WTC11 (cell line): ENCODE measurements around the gene NDUFS3. TPM values are rescaled to one million over a fixed set of nuclear protein-coding genes. Genes with fewer than 3 reads are reported as not detected.
A peak's percentile ranks its signal among the peaks of the same experiment; 100 is the strongest.

Experiments
- ATAC-seq: fragments of 200-7000 bp; cut with Tn5 transposase; 2 replicates; pipeline ENCODE4 v1.10.0; 2021; ENCODE audit warnings: mild to moderate bottlenecking, moderate library complexity
- CTCF ChIA-PET: fragments of 300-600 bp; sonication (Branson Sonifier 250); formaldehyde crosslinking; loops from one replicate; lab custom pipeline; 2021; ENCODE audit warnings: antibody characterized with exemption; lab: Charles Lee
- POLR2A ChIA-PET: fragments of 350-600 bp; sonication (Branson Sonifier 250); formaldehyde crosslinking; loops from one replicate; lab custom pipeline; 2021; ENCODE audit warnings: antibody characterized with exemption; lab: Charles Lee
- DNase-seq: peaks from one replicate; pipeline ENCODE4 v3.0.0; 2021; ENCODE audit warnings: low spot score
- H3K27ac Mint-ChIP-seq: 2 replicates; pipeline ENCODE4 v1.8.0; 2021; ENCODE audit warnings: mixed read lengths
- H3K27me3 Mint-ChIP-seq: 2 replicates; pipeline ENCODE4 v1.8.0; 2021; ENCODE audit warnings: low read depth, mild to moderate bottlenecking, moderate library complexity, mixed read lengths
- H3K36me3 Mint-ChIP-seq: 2 replicates; pipeline ENCODE4 v1.8.0; 2021; ENCODE audit warnings: mixed read lengths
- H3K4me1 Mint-ChIP-seq: 2 replicates; pipeline ENCODE4 v1.8.0; 2022; ENCODE audit warnings: mixed read lengths
- H3K4me3 Mint-ChIP-seq: 2 replicates; pipeline ENCODE4 v1.8.0; 2021; ENCODE audit warnings: mild to moderate bottlenecking, moderate library complexity, mixed read lengths
- H3K9me3 Mint-ChIP-seq: 2 replicates; pipeline ENCODE4 v1.8.0; 2021; ENCODE audit warnings: mixed read lengths
- ATF1 ChIP-seq: sonication (generic); formaldehyde crosslinking; IDR thresholded peaks from 2 replicates; pipeline ENCODE4 v1.8.1; 2023; ENCODE audit warnings: mild to moderate bottlenecking, moderate library complexity, missing genetic modification reagents
- ATF3 ChIP-seq: sonication (generic); formaldehyde crosslinking; conservative IDR thresholded peaks from 2 replicates; pipeline ENCODE4 v1.8.1; 2022; ENCODE audit warnings: mild to moderate bottlenecking, missing genetic modification reagents
- CBFB ChIP-seq: sonication (generic); formaldehyde crosslinking; IDR thresholded peaks from 2 replicates; pipeline ENCODE4 v1.8.1; 2022; ENCODE audit warnings: mild to moderate bottlenecking, low read depth, missing genetic modification reagents
- CREB1 ChIP-seq: sonication (generic); formaldehyde crosslinking; IDR thresholded peaks from 2 replicates; pipeline ENCODE4 v1.8.0; 2023; ENCODE audit warnings: mild to moderate bottlenecking, missing genetic modification reagents
- FOXJ3 ChIP-seq: sonication (generic); formaldehyde crosslinking; IDR thresholded peaks from 2 replicates; pipeline ENCODE4 v1.9.0; 2021; ENCODE audit warnings: missing genetic modification reagents, mild to moderate bottlenecking, borderline replicate concordance
- GABPB1 ChIP-seq: sonication (generic); formaldehyde crosslinking; IDR thresholded peaks from 2 replicates; pipeline ENCODE4 v1.8.1; 2023; ENCODE audit warnings: mild to moderate bottlenecking, missing genetic modification reagents
- JAZF1 ChIP-seq: fragments of 250-450 bp; sonication (Bioruptor Pico); IDR thresholded peaks from 2 replicates; pipeline ENCODE4 v1.9.0; 2021; ENCODE audit warnings: moderate library complexity, mild to moderate bottlenecking, inconsistent platforms
- MYBL2 ChIP-seq: sonication (generic); formaldehyde crosslinking; IDR thresholded peaks from 2 replicates; pipeline ENCODE4 v1.8.1; 2023; ENCODE audit warnings: mild to moderate bottlenecking, moderate library complexity, missing genetic modification reagents
- NR1H2 ChIP-seq: sonication (generic); formaldehyde crosslinking; IDR thresholded peaks from 2 replicates; pipeline ENCODE4 v1.9.0; 2021; ENCODE audit warnings: mild to moderate bottlenecking, moderate library complexity, missing genetic modification reagents
- OVOL2 ChIP-seq: fragments of 250-450 bp; sonication (Bioruptor Pico); IDR thresholded peaks from 2 replicates; pipeline ENCODE4 v1.9.0; 2021; ENCODE audit warnings: mild to moderate bottlenecking, borderline replicate concordance
- STAT6 ChIP-seq: sonication (generic); formaldehyde crosslinking; conservative IDR thresholded peaks from 2 replicates; pipeline ENCODE4 v1.8.1; 2023; ENCODE audit warnings: mild to moderate bottlenecking, low read depth, missing genetic modification reagents, moderate library complexity
- TCF7 ChIP-seq: sonication (generic); formaldehyde crosslinking; IDR thresholded peaks from 2 replicates; pipeline ENCODE4 v1.8.0; 2022; ENCODE audit warnings: mild to moderate bottlenecking, low read depth, missing genetic modification reagents, moderate library complexity
- TP53 ChIP-seq: sonication (generic); formaldehyde crosslinking; IDR thresholded peaks from 2 replicates; pipeline ENCODE4 v1.8.1; 2023; ENCODE audit warnings: mild to moderate bottlenecking, missing genetic modification reagents
- ZNF232 ChIP-seq: sonication (generic); formaldehyde crosslinking; IDR thresholded peaks from 2 replicates; pipeline ENCODE4 v1.8.0; 2022; ENCODE audit warnings: mild to moderate bottlenecking, missing genetic modification reagents
- ZNF425 ChIP-seq: fragments of 250-450 bp; sonication (Bioruptor Pico); conservative IDR thresholded peaks from 2 replicates; pipeline ENCODE4 v1.9.0; 2021; ENCODE audit warnings: mild to moderate bottlenecking
- ZNF671 ChIP-seq: fragments of 250-450 bp; sonication (Bioruptor Pico); IDR thresholded peaks from 2 replicates; pipeline ENCODE4 v1.8.0; 2021; ENCODE audit warnings: mild to moderate bottlenecking
- ZSCAN18 ChIP-seq: fragments of 250-450 bp; sonication (Bioruptor Pico); IDR thresholded peaks from 2 replicates; pipeline ENCODE4 v2.1.2; 2022; ENCODE audit warnings: mild to moderate bottlenecking, moderate library complexity
- total RNA-seq: library from RNA; stranded (reverse); gene quantifications from 3 replicates; pipeline ENCODE4 v1.2.3, GENCODE V29; 2021

Gene NDUFS3
- total RNA-seq, 1 experiment from 2014 or later = 140 TPM

- TF ChIP-seq ATF1 (CRISPR knock-in tag) (no peak), ATF3 (CRISPR knock-in tag) (no peak), ZNF232 (CRISPR knock-in tag) (no peak), OVOL2 (CRISPR knock-in tag) (no peak), FOXJ3 (CRISPR knock-in tag) (no peak), NR1H2 (CRISPR knock-in tag) (no peak)
Measured at GRCh38 chr11:47538741-47539565, 39.9 kb upstream of the NDUFS3 start (continued).

- peaks cover 3% of the 10 kb centered on the region; the same call in 1 of the 2 replicates for H3K36me3 Mint-ChIP-seq
- H3K9me3 Mint-ChIP-seq = no peaks in the 10 kb centered on the region
- TF ChIP-seq OVOL2 (CRISPR knock-in tag) (no peak), CREB1 (CRISPR knock-in tag) (no peak), ZNF425 (CRISPR knock-in tag) (no peak), TP53 (no peak), ZNF671 (CRISPR knock-in tag) (no peak), GABPB1 (CRISPR knock-in tag) (no peak), STAT6 (no peak), ZSCAN18 (CRISPR knock-in tag) (no peak), CBFB (CRISPR knock-in tag) (no peak), JAZF1 (CRISPR knock-in tag) (no peak), TCF7 (CRISPR knock-in tag) (no peak)
- TF ChIP-seq, all 79 proteins: peak for 0
- ChIA-PET CTCF (no interaction called here), POLR2A (interaction anchor here (1.4 kb wide), 1 partner anchor 14 kb away, joined by 5 read pairs; the partner anchor contains the start of gene CELF1)
- ATAC-seq = no peak
- Mint-ChIP-seq H3K4me1 (peaks cover 39% of the 10 kb centered on the region), H3K27me3 (no peaks in the 10 kb centered on the region), H3K27ac (peak overlapping the region; percentile 94), H3K4me3 (peak overlapping the region; percentile 2; the same call in 1 of the 2 replicates)
- no peak for DNase-seq
Measured at GRCh38 chr11:47539681-47540039, 39.2 kb upstream of the NDUFS3 start.

- no peak for DNase-seq
- no peak for ATAC-seq
- H3K36me3 Mint-ChIP-seq = peaks cover 2% of the 10 kb centered on the region; the same call in 1 of the 2 replicates
- H3K9me3 Mint-ChIP-seq = no peaks in the 10 kb centered on the region
- peaks cover 35% of the 10 kb centered on the region for H3K4me1 Mint-ChIP-seq
- no peak overlapping the region for H3K4me3 Mint-ChIP-seq
- peak overlapping the region; percentile 61 for H3K27ac Mint-ChIP-seq
- no peak for TF ChIP-seq MYBL2 (CRISPR knock-in tag)
- TF ChIP-seq, all 79 proteins: peak for 0
- no peaks in the 10 kb centered on the region for H3K27me3 Mint-ChIP-seq
- ChIA-PET POLR2A (no interaction called here), CTCF (interaction anchor here (1.1 to 1.3 kb wide), 2 partner anchors 11 to 12 kb away, joined by 3 read pairs; no protein-coding TSS in a partner anchor)
Measured at GRCh38 chr11:47541070-47541469, 37.8 kb upstream of the NDUFS3 start.
